ENCODE results near the gene FGD5.

FGD5 gene, protein sequence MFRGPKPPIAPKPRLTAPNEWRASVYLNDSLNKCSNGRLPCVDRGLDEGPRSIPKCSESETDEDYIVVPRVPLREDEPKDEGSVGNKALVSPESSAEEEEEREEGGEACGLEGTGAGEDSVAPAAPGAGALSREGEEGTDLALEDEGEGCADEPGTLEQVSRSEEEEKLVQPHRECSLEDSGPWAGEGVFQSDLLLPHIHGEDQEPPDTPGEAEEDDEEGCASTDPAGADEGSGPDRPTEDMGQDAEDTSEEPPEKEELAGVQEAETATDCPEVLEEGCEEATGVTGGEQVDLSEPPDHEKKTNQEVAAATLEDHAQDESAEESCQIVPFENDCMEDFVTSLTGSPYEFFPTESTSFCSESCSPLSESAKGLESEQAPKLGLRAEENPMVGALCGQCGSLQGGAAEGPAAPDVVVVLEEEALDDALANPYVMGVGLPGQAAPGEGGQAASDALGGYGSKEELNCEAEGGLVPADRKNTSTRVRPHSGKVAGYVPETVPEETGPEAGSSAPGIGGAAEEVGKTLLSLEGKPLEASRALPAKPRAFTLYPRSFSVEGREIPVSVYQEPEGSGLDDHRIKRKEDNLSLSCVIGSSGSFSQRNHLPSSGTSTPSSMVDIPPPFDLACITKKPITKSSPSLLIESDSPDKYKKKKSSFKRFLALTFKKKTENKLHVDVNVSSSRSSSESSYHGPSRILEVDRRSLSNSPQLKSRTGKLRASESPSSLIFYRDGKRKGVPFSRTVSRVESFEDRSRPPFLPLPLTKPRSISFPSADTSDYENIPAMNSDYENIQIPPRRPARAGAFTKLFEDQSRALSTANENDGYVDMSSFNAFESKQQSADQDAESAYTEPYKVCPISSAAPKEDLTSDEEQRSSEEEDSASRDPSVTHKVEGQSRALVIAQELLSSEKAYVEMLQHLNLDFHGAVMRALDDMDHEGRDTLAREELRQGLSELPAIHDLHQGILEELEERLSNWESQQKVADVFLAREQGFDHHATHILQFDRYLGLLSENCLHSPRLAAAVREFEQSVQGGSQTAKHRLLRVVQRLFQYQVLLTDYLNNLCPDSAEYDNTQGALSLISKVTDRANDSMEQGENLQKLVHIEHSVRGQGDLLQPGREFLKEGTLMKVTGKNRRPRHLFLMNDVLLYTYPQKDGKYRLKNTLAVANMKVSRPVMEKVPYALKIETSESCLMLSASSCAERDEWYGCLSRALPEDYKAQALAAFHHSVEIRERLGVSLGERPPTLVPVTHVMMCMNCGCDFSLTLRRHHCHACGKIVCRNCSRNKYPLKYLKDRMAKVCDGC (N-terminal part only)
- 0 to 0.36 (median 0.04) reads per million in 4 experiments for total RNA-seq

DNA sequence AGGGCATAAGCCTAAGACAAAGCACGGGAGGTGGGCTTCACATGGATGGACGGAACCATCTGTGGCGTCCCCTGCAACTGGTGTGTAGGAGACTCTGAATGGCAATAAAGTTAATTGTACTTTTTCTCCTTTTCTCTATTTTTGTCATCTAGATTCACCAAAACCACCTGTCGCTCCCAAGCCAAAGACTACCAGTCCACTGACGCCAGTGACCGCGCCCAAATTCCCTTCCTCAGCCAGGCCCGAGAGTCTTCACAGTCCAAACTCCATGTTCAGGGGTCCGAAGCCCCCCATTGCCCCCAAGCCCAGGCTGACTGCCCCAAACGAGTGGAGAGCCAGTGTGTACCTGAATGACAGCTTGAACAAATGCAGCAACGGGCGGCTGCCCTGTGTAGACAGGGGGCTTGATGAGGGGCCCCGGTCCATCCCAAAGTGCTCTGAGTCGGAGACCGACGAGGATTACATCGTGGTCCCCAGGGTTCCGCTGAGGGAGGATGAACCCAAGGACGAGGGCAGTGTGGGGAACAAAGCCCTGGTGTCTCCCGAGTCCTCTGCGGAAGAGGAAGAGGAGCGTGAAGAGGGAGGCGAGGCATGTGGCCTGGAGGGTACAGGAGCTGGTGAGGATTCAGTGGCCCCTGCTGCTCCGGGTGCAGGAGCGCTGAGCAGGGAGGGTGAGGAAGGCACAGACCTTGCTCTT is at the start of gene FGD5:
Gene FGD5, plus strand, starts transcription at position 159 of the 697 bp plus-strand sequence. Its CDS starts 110 bp downstream, at position 269.
- DNase-seq = no peak

DNA sequence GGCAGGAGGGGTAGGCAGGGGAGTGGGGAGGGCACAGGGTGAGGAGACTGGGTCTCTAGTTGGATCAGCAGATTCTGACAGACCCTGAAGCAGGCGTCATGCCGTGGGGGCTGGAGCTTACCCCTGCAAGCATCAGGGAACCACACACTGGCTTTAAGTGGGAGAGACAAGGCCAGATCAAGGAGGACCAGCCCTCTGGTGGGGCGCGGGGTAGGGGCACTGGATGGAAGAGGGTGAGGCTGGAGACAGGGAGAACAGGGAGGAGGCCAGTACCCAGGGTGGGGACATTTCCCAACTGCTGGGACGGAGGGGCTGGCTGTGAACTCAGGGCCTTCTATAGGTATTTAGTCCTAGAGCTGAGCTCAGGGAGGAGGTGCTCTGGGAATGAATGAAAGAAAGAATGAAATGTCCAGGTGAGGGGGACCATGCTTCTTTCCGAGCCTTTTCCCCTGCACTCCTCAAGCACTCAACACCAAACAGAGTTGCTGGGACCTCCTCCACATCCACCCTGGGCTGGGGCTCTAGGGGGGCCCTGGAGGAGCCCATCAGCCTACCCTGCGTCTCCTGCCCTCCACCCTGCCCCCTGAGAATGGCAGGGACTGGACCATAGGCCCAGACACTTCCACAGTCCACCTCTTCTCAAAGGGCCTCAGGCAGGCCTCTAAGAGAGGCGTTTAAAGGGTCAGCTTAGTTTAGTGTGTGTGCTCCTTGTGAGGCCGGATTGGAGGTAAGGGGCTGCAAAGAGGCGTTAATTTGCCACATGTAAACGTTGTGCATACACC is 49.0 kb upstream of the FGD5 start:
- no peak for DNase-seq

DNA sequence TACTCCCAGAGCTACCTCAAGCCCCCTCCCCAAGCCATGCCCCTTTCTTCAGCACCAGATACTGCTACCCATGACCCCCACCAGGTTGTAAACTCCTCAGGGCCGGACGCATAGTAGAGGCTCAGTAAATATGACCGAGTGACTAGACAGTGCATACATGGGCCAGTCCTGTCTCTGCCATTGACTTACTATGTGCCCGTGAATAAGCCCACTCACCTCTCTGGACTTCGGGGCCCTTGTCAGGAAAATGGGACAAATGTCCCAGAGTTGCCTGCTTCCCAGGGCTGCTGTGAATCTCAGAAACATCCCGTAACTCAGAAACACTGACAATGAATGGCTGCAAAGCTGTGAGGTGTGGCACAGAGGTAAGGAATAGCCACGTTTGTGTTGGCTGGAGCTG is 48.2 kb upstream of the FGD5 start:
- no peak for DNase-seq

DNA sequence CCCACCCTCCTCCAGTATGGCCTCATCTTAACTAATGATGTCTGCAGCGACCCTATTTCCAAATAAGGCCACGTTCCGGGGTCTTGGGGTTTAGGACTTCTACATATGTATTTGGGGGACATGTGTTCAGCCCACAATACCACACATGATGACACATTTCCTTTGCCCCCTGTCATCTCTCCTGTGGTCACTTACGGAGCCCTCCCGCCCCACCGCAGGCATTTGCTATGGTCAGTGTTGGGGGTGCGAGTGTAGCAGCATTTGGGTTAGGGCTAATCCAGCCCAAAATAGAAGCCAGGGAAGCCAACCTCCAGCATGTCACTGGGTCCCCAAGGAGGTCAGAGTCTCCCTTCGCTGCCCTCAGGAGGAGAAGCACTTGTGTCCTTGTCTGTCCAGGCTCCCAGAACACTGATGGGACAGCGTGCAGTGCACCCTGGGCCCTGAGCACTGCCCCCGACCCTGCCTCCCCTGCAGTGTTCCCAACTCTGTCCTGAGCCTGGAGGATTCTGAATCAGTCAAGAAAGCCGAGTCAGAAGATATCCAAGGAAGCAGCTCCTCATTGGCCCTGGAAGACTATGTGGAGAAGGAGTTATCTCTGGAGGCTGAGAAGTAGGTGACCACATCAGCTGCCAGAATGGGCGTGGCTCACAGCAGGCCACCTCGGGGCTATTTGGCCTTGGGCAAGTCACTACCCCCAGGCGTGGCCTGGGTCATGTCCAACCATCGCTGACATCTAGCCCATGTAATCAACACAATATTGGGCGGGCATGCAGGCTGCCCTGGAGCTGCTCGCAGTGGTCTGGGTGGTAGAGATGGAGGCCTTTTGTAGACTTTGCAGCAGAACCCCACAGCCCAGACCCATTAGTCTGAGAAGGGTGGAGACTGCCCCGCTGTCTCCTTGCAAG is 46.9 kb upstream of the FGD5 start:
- DNase-seq = no peak

DNA sequence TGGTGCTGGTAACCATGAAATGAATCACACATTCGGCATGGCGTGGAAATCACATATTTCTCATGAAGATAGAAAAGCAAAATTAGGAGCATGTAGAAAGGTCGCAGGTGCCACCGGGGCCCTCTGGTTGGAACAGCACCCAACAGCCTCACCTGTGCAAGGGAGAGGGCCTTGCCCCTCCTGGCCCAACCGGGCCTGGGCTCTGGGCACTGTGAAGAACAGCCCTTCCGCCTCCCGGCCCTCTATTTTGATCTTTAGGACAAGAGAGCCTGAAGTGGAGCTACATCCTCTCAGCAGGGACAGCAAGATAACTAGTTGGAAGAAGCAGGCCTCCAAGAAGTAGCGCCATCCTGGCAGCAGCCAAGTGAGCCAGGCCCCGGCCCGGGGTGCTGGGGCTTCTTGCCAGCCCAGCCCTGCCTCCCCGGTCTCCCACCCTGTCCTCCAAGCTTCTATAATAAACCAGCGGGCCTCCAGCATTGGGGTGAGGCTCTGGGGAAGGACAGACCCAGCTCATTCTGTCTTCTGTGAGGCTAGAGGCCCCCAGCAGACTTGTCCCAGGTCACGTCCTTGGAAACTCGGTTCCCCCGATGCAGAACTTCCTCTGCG is 46.1 kb upstream of the FGD5 start:
- no peak for DNase-seq

DNA sequence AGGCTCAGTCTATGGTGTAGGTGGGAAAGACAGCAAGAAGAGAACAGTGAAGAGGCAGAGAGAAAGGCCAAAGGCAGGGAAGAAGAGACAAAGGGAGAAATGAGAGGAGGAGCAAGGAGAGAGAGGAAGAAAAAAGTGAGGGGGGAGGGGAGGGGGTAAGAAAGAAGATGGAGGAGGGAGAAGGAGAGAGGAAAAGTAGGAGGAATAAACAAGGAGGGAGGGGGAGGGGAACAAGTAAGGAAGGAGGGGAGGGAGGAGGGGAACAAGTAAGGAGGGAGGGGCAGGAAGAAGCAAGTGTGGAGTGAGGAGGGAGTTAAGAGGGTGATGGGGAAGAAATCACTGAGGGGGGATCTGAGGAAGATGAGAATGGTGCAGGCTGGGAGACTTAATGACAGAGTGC is 45.5 kb upstream of the FGD5 start:
- DNase-seq = no peak

DNA sequence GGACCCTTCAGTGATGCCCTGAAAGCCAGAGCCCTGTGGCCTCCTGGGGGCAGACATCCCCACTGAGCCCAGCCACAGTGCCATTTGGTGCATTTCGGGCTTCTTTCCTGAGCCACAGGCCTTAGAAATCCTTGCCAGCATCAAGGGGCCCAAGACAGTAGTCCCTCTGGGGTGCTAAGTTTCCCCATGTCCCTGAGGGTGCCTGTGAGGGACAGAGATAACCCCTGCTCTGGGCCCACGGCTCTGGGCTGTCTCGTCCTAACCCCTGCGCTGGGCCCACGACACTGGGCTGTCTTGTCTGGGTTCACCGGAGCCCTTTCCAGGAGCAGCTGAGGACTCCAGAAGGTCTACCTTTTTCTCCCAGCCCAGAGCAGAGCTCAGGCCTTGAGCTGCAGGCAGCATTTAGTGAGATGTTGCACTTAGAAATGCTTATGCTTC is 45.1 kb upstream of the FGD5 start:
- DNase-seq = no peak

DNA sequence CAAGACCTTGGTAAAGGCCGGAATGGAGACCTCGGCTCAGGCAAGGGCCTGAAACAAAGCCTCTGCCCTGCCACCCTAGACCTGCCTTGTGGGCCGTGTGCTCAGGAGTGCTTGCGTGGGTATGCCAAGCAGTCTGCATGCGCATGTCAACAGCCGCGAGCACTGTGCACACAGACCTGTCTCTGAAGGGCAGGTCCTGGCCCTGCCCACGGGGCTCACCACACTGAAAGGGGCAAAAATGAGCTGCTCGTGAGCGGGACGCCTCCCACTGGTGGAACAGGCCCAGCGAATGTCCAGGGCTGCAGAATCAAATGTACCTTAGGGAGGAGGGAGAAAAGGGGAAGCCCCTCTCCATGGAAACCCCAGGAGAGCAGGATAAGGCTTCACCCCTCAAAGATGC is 44.3 kb upstream of the FGD5 start:
- no peak for DNase-seq

DNA sequence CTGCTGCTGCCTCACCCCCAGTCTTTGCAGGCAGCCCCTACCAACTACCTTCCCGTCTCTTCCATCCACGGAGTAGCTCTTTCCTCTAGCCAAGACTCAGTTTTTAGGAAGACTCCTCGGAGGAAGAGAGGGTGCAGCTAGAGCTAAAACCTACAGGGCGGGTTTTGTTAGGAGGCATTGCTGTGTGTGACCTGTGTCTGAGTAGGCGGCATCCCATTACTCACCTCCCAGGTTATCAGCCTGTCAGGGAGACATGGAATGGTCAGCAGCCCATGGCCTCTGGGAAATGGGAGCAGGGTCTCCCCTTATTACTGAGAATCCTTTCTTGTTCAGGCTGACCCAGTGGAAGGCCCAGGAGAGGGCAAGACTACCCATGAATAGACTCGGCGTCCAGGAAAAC is 43.8 kb upstream of the FGD5 start:
- DNase-seq = no peak

DNA sequence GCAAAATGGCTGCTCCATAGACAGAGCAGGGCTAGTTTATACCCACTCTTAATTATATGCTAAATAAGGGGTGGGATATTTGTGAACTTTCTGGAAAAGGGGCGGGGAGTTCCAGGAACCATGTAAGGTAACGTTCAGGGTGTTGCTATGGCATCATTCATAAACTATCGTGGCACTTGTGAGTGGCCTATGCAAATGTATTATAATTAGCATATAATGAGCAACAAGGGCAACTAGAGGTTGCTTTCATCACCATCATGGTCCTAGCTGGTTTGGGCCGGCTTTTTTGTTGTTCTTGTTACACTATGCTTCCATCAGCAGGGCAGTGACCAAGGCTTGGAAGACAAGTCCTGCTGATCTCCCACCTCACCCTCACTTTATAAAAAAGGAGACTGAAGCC is 43.2 kb upstream of the FGD5 start:
- no peak for DNase-seq

DNA sequence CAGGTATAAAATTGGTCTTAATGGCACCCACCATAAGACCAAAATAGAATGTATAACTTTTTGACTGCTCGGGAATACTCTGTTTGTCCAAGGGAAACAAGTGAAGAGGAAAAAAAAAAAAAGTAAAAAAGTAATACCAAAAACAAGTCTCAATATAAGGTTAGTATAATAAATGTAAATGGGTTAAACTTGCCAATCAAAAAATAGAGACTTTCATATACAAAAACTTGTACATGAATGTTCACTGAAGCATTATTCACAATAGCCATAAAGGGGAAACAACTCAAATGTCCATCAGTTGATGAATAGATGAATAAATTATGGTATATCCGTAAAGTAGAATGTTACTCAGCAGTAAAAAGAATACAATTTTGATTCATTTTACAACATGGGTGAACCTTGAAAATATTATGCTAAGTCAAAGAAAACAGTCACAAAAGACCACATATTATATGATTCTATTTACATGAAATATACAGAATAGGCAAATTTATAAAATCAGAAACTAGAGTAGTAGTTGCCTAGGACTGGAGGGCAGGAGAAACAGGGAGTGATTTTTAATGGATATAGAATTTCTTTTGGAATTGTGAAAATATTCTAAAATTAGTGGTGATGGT is 39.6 kb upstream of the FGD5 start:
- no peak for DNase-seq

DNA sequence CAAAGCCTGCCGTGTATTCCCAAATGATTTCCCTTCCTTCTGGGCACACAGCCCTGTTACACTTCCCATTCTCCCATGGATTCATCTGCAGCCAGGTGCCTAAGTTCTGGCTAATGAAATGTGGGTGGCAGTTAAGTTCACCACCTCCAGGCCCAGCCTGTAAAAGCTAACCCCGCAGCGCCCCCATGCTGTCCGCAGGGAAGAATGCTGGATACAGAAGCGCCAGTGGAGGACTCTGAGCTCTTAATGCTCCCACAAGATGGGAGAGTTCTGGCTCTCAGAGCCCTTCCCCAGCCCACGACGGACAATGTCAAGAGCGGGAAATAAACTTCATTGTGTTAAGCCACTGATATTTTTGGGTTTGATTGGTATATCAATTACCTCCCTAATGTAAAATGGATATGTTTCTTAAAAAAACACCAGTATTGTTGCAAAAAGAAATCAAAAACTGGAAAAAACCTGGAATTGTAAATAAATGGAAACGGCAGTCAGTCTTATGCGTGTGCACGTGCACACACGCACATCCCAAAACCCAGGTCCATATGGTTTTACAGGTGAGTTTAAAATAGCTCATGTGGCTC is 37.7 kb upstream of the FGD5 start:
- no peak for DNase-seq

DNA sequence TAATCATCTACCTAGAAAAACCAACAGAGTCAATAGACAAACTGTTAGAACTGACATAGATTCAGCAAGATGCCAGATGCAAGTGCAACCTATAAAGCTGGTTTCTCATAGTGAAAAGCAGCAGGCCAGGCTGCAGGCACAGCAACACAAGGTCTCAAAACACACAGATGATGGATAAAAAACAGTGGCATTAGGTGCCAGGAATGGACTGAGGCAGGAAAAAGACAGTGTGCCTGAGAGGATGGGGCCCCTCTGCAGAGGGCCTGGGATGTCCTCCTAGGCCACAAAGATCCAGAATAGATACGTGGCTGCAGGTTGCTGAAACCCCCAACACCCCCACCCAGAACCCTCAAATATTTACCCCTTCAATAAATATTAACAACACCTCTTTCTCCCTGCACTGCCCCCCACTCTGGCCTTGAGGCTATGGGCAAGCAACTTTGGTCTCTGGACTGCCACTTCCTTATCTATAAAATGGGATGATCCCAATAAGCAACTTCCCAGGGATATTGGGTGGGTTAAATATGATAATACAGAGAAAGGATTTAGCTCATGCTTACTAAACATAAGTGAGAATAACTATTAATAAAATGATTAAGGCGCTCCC is 35.2 kb upstream of the FGD5 start:
- no peak for DNase-seq

DNA sequence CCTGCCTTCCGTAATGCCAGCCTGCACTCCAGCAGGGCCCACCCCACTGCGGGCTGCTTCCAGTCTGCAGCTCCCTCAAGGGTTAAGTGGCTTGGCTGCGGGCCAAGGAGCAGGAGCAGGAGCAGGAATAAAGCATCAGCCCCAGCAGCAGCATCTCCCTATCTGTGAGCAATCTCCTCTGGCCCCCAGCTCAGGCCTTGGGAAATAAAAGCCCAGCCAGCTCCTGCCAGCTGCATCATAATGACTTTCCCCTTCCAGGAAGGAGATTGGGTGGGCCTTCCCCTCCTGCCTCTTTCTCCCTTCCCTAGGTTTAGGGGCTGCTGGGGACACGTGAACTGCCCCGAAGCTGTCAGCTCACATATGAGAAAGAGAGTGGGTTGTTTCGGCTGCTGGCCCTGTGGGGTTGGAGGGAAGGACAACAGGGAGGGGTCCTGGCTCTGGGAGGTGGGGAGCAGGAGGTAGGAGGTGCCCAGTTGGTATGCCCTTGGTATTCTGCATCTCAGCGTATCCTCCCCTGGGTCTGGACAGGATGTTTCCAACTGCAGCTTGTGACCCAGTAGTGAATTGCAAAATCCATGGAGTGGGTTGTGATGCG is 34.6 kb upstream of the FGD5 start:
- DNase-seq = no peak

DNA sequence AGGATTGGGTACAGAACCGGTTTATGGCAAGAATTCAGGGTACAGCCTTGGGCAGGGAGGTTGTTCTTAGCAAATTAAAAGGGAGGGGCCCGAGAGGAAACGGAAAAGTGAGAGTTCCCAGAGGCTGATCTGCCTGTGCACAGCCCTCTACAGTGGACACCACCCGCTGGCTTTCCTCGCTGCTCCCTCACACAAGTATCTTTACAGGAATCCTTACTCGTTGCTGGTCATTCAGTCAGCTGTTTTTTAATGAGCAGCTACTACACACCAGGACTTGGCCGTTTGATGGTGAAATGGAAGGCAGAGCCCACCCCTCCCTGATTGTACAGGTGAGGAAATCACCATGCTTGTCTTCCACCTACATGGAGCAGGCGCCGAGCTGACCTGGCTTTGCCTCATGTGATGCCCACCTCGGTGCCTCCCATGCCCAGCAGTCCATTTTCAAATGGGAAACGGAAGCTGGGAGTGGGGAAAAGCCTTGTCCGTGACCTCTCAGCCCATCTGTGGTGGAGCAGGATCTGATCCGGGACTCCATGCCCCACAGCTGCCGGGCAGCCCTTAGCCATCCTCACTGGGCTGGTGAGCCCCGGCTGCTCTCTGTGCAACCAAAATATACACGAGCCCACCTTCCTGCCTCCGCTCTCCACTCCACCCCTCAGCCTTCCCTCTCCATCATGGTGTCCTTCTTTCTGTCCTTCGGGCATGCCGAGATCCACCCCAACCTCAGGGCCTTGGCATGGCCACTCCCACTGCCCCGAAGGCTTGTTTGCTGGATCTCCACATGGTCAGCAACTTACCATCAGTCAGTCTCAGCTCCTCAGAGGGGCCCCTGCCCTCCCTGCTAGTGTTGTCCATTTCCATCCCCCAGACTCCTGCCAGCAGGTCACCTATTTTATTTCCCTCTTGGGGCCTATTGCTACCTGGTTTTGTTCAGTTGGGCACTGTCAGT is 33.3 kb upstream of the FGD5 start:
- no peak for DNase-seq

DNA sequence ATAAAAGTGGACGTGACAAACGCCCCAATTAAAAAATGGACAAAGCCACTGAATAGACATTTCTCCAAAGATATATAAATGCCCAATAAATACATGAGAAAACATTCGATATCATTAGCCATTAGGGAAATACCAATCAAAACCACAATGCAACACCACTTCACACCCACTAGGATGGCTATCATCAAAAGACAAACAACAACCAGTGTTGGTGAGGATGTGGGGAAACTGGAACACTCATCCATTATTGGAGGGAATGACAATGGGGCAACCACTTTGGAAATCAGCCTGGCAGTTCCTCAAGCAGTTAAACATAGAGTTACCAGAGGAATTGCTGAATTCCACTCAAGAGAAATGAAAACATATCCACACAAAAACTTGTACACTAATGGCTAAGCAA is 32.4 kb upstream of the FGD5 start:
- DNase-seq = no peak

DNA sequence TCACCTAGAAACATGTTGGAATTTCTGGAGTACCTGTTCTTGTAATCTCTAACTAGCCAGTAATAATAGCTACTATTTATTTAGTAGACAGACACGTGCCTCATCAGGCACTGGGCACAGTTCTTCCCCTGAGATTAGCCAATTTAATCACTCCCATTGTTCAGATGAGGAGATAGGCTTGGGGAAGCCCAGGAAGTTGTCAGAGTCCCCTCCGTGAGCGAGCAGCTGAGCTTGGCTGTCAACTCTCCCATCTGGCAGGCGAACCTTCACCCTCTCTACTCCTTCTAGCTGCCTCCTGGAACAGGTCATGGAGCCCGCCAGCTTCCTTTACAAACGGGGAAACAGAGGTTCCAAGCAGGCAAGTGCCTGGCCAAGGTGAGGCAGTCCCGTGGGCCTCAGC is 31.1 kb upstream of the FGD5 start:
- DNase-seq = no peak
